Lower leg skin (tissue), 3 donors: ENCODE measurements around the gene LARP1.

Experiments used
- CTCF ChIP-seq, 3 donors: fragments of 450-650 bp; IDR thresholded peaks; one replicate each; pipeline ENCODE4 v1.5.1; 2016; ENCODE audit warnings: antibody characterized with exemption in 3 of 3, mild to moderate bottlenecking in 3 of 3, moderate library complexity in 2 of 3
- POLR2A ChIP-seq, 2 donors: fragments of 450-650 bp; IDR thresholded peaks; one replicate each; pipeline ENCODE4 v1.6.1; 2016 to 2017; ENCODE audit warnings: antibody characterized with exemption in 2 of 2, mild to moderate bottlenecking in 1 of 2, moderate library complexity in 1 of 2

GRCh38 chr5:154714266-154714986 lies 40.8 kb upstream of the LARP1 start:
- TF ChIP-seq CTCF (IDR thresholded peaks at IDR 0.05), result no peak
- TF ChIP-seq POLR2A (IDR thresholded peaks at IDR 0.05), result no peak
